ENCODE measurements around the gene TMEM156. TPM values are rescaled to one million over a fixed set of nuclear protein-coding genes. Genes with fewer than 3 reads are reported as not detected.

TMEM156 gene
- polyA plus RNA-seq, 1 donor from 2014 or later = not detected

- H3K9me2 ChIP-seq (ENCODE audit: insufficient read depth, low read length) = no peaks in the 10 kb centered on the region
- H3K27ac ChIP-seq (ENCODE audit: low read length) = no peak overlapping the region
- H3K9ac ChIP-seq (ENCODE audit: low read length) = no peak overlapping the region
- no peaks in the 10 kb centered on the region for H3K36me3 ChIP-seq (ENCODE audit: insufficient read depth, low read length)
- no peak overlapping the region for H2AFZ ChIP-seq (ENCODE audit: low read depth, low read length)
- no peak overlapping the region for H3K4me2 ChIP-seq (ENCODE audit: low read length)
- no peak overlapping the region for H3K4me3 ChIP-seq (ENCODE audit: low read length)
- H3F3A ChIP-seq (ENCODE audit: insufficient read depth, low read length, poor library complexity, severe bottlenecking) = no peaks in the 10 kb centered on the region
- no peaks in the 10 kb centered on the region for H3K9me3 ChIP-seq (ENCODE audit: low read length)
- no peaks in the 10 kb centered on the region for H3K27me3 ChIP-seq (ENCODE audit: insufficient read depth, low read depth, low read length)
- H3K79me2 ChIP-seq (replicated peaks; ENCODE audit: insufficient read depth, low read length) = no peaks in the 10 kb centered on the region
- H4K20me1 ChIP-seq (ENCODE audit: insufficient read depth) = no peaks in the 10 kb centered on the region
- TF ChIP-seq EZH2 (IDR thresholded peaks at IDR 0.05; ENCODE audit: borderline replicate concordance, insufficient read depth, low read length, poor library complexity, severe bottlenecking) (no peak), CTCF (IDR thresholded peaks at IDR 0.05; ENCODE audit: poor library complexity, severe bottlenecking) (no peak), EP300 (conservative IDR thresholded peaks at IDR 0.05; ENCODE audit: poor library complexity, severe bottlenecking) (no peak), SMC3 (conservative IDR thresholded peaks at IDR 0.05; ENCODE audit: poor library complexity) (no peak), POLR2AphosphoS5 (IDR thresholded peaks at IDR 0.05) (no peak), RAD21 (conservative IDR thresholded peaks at IDR 0.05) (no peak), MXI1 (conservative IDR thresholded peaks at IDR 0.05; ENCODE audit: poor library complexity, severe bottlenecking) (no peak), REST (IDR thresholded peaks at IDR 0.05; ENCODE audit: borderline replicate concordance) (no peak), TAF1 (IDR thresholded peaks at IDR 0.05; ENCODE audit: low read depth) (no peak)
These were observed 108.5 kb downstream of the TMEM156 start for GRCh38 chr4:38923746-38924145.

GRCh38 chr4:38921151-38921550 lies 111.1 kb downstream of the TMEM156 start:
- no peak overlapping the region for H3K4me2 ChIP-seq (ENCODE audit: low read length)
- H3K9me3 ChIP-seq (ENCODE audit: low read length) = no peaks in the 10 kb centered on the region
- no peaks in the 10 kb centered on the region for H3K36me3 ChIP-seq (ENCODE audit: insufficient read depth, low read length)
- no peak overlapping the region for H2AFZ ChIP-seq (ENCODE audit: low read depth, low read length)
- no peaks in the 10 kb centered on the region for H3K27me3 ChIP-seq (ENCODE audit: insufficient read depth, low read depth, low read length)
- no peaks in the 10 kb centered on the region for H3F3A ChIP-seq (ENCODE audit: insufficient read depth, low read length, poor library complexity, severe bottlenecking)
- no peaks in the 10 kb centered on the region for H3K9me2 ChIP-seq (ENCODE audit: insufficient read depth, low read length)
- H3K27ac ChIP-seq (ENCODE audit: low read length) = no peak overlapping the region
- TF ChIP-seq SMC3 (conservative IDR thresholded peaks at IDR 0.05; ENCODE audit: poor library complexity) = no peak
- TF ChIP-seq REST (IDR thresholded peaks at IDR 0.05; ENCODE audit: borderline replicate concordance) = no peak
- no peak for TF ChIP-seq CTCF (IDR thresholded peaks at IDR 0.05; ENCODE audit: poor library complexity, severe bottlenecking)
- TF ChIP-seq TAF1 (IDR thresholded peaks at IDR 0.05; ENCODE audit: low read depth) = no peak
- TF ChIP-seq EP300 (conservative IDR thresholded peaks at IDR 0.05; ENCODE audit: poor library complexity, severe bottlenecking) = no peak
- no peak for TF ChIP-seq EZH2 (IDR thresholded peaks at IDR 0.05; ENCODE audit: borderline replicate concordance, insufficient read depth, low read length, poor library complexity, severe bottlenecking)
- no peak for TF ChIP-seq POLR2AphosphoS5 (IDR thresholded peaks at IDR 0.05)
- no peak for TF ChIP-seq MXI1 (conservative IDR thresholded peaks at IDR 0.05; ENCODE audit: poor library complexity, severe bottlenecking)
- TF ChIP-seq RAD21 (conservative IDR thresholded peaks at IDR 0.05) = no peak
- H3K9ac ChIP-seq (ENCODE audit: low read length) = no peak overlapping the region
- no peaks in the 10 kb centered on the region for H4K20me1 ChIP-seq (ENCODE audit: insufficient read depth)
- no peak overlapping the region for H3K4me3 ChIP-seq (ENCODE audit: low read length)
- H3K79me2 ChIP-seq (replicated peaks; ENCODE audit: insufficient read depth, low read length) = no peaks in the 10 kb centered on the region

Data from neural cell (in vitro differentiated cells).